HG02885 (cell line): ENCODE measurements around the gene BBOX1.
"Not testable (repeated sequence)": the region's sequence is repeated elsewhere in the genome, so short reads cannot be mapped to it uniquely, and the experiment has no call there.

Experiments used
- ATAC-seq: cut with Tn5 transposase; IDR thresholded peaks from one replicate; pipeline ENCODE4 v1.9.1; 2021; ENCODE audit warnings: mild to moderate bottlenecking; ENCODE audit not compliant: unreplicated experiment, poor library complexity

Gene BBOX1

GRCh38 chr11:27040302-27041115, at the start of gene BBOX1:
Gene BBOX1 (plus strand): TSS chr11:27040815. CDS start chr11:27055431, 14,616 bp downstream.
- ATAC-seq: no peak

DNA sequence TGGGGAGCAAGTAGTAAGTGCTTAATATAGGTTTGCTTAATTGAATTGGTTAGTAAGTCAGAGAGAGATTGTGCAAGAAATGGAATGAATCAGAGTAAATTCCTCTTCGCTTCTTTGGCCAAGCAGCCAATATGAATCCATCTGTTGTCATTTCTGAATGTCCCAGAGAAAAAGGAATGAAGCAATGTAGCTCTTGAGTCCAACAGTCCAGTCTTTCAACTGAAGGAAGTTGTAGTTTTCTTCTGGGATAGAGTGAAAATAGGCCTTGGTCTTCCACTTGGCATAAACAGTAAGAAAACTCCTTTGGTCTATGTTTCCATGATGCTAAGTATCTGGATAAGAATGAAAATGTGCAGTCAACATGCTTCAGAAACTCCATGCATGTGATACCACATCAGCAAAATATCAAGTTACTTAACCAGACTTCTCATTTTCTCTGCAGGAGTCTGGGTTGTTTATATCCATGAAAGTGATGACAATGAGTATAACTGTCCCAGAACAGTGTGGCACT, 48.5 kb upstream of the BBOX1 start:
- no peak for ATAC-seq

- ATAC-seq: no peak
Measured at GRCh38 chr11:26993965-26994457, 46.6 kb upstream of the BBOX1 start, which contains the start of gene FIBIN. Gene FIBIN (plus strand): TSS chr11:26994112. CDS start chr11:26994527, 415 bp downstream.

DNA sequence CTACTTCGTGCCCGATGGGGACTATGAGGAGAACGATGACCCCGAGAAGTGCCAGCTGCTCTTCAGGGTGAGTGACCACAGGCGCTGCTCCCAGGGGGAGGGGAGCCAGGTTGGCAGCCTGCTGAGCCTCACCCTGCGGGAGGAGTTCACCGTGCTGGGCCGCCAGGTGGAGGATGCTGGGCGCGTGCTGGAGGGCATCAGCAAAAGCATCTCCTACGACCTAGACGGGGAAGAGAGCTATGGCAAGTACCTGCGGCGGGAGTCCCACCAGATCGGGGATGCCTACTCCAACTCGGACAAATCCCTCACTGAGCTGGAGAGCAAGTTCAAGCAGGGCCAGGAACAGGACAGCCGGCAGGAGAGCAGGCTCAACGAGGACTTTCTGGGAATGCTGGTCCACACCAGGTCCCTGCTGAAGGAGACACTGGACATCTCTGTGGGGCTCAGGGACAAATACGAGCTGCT, 46.0 kb upstream of the BBOX1 start:
- ATAC-seq: no peak

DNA sequence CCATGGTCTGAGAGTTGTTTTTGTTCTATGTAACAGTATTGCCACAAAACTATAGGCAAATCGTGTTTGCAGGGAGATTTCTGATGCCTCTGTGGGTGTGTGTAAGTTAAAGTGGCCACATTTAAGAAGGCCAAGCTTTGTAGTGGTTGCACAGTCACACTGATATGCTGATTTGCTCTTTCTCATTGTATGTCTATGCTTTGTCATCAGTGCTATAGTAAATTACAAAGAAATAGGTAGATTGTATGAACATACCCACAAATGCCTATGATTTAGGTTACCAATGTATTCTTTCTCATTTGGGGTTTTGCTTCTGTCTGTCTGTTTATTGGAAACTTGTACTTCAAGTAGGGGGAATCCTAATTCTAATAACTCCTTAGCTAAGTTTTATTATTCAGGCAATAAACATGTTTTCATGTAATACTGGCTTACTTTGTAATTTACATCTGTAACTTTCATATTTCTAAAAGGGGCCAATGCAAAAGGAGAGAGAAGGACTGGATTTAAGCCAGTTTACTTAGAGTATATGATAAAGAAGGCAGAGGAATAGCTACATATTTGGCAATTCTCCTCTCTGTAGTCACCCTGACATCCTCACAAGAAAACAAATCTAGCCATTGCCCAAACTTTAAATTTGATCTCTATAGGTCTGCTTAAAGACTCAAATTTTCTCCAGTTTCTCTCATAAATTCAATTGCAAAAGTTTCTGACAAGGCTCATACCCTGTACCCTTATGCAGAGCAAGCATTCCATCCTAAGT, 44.7 kb upstream of the BBOX1 start:
- no peak for ATAC-seq

DNA sequence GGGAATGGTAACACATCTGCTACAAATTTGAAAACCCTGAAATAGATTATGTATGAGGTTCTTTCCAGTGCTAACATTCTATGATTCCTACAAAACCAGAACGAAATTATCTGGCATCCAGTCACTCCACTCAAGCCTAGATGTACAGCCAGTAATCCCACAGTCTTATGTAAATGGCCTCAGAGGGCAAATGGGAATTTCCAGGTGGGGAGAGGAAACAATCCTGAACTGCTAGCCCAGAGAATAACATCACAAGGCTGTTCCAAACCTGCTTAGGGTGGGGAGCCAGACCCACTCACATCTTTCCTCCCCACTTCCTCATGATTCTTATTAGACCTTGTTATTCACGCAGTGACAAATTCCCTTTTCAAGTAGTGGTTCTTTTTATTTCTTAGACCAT, 43.2 kb upstream of the BBOX1 start:
- ATAC-seq: no peak

- not testable (repeated sequence) for ATAC-seq
Measured at GRCh38 chr11:27001136-27001730, 39.4 kb upstream of the BBOX1 start.

- no peak for ATAC-seq
Measured at GRCh38 chr11:27002431-27002830, 38.2 kb upstream of the BBOX1 start.

DNA sequence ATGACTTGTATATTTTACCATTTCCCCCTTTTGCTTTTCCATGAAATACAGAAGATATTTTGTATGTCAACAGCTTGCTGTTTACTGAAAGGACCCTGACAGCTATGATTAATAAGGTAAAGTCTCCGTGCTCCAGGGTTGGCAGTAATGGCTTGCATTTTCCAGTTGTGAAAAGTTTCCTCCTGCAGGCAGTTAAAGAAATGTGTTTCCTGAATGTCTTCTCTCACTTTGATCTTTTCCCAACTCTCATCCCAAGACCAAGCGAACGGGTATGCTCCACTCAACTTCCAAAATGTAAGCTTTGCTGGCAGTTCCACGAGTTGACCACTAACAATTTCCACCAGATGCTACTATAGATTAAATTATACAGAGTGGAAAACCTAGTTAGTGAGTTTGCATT, 37.8 kb upstream of the BBOX1 start:
- ATAC-seq: no peak

DNA sequence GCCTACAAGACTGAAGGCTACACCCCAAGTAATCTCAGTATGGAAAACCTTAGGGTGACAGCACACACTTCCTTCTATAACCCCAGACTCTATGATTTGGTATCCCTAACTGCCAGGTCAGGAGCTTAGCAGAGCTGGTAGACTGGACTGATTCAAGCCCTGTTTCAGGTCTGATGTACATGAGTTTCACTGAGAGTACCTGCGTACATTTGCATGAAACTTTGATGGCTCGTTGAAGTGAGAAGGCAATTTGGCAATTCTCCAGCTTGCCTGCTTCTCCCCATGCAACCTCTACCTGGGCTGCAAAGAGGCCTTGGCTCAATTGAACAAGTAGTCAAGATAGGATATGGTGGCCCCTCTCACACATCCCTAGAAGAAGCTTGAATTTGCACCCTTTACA, 36.5 kb upstream of the BBOX1 start:
- ATAC-seq: no peak

DNA sequence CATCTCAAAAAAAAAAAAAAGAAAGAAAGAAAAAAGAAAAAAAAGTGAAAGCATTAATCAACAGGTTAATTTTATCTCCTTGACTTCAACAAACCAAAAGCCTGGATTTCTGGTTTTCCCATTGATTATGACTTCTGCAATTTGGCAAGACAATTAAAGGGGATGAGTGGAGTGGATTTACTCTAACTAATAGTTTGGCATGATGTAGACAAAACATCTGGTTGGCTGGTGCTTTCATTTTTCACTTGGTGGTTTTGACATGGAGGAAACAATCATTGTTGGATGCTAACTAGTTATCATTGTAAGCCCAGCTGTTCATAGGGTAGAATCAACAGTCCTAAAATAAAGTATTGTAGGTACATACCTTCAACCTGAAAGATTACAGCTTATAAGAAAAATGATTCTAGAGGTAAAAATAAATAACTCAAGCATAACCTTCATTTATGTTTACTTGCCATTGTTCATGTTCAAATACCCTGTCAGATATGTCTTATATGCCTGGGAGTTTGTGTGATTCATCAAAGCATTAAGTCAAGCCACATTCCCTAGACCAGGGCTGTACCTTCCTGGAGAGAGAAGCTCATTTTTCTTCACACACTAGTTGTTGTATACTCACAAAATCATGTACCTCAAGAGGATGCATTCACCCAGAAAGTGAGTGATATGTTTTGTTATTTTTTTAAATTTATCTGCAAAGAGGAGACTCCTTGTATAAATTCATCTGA, 31.6 kb upstream of the BBOX1 start:
- no peak for ATAC-seq

- no peak for ATAC-seq
Measured at GRCh38 chr11:27011560-27012233, 28.9 kb upstream of the BBOX1 start.

- ATAC-seq: no peak
Measured at GRCh38 chr11:27012234-27012921, 28.2 kb upstream of the BBOX1 start.

DNA sequence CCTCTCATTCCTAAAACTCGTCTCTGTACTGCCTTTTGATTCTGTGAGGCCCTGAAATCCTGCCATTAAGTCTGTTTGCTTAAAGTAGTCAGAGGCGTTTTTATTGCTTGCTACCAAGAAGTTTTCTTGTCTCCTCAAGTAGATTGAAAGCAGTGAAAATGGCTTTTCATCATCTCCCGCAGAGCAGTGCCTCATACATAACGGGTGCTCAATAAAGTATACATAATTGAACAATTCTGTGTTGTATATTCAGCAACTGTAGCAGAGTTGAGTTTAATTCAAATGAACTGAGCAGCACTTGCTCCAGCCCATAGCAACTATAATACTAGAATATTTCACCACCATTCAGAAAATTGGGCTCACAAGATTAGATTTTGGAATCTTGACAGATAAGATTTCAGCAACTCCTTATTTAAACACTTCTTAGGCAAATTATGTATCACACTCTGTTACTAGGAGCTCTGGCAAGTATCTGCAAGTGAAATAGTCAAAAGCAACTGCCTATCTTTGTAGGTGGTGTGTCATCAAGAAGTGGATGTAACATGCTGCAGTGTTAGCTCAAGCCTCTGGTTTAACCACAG, 26.7 kb upstream of the BBOX1 start:
- ATAC-seq: no peak

GRCh38 chr11:27018902-27019529, 21.6 kb upstream of the BBOX1 start:
- no peak for ATAC-seq

DNA sequence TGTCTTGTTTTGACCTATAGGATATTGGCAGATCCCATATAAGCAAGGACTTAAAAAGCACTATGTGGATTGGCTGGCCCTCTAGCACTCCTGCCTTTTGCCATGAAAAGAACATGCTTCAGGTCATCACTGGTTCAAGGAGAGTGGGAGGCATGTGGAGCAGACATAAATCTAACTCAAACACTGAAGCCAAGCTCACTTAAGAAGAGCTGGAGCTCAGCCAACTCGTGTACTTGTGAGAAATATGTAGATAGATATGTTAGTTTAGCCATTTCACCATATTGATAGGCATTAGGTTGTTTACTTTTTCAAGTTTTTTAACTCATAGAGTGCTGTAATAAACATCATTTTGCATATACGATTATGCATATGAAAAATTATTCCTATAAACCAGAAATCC, 19.9 kb upstream of the BBOX1 start:
- ATAC-seq: no peak

- no peak for ATAC-seq
Measured at GRCh38 chr11:27022659-27023251, 17.9 kb upstream of the BBOX1 start.

- ATAC-seq: no peak
Measured at GRCh38 chr11:27024865-27025264, 15.8 kb upstream of the BBOX1 start.
